ENCODE data around the gene UTS2. TPM values are rescaled to one million over a fixed set of nuclear protein-coding genes. Genes with fewer than 3 reads are reported as not detected.

The UTS2 gene
- total RNA-seq, 6 experiments from 2014 or later = not detected

GRCh38 chr1:7810395-7810794, 42.5 kb downstream of the UTS2 start:
- Mint-ChIP-seq H3K27ac (no peak overlapping the region), H3K4me1 (ENCODE audit: low read depth) (peaks cover 11% of the 10 kb centered on the region), H3K9me3 (peaks cover 16% of the 10 kb centered on the region), H3K27me3 (ENCODE audit: insufficient read depth) (no peaks in the 10 kb centered on the region), H3K36me3 (ENCODE audit: low read depth) (peaks cover 34% of the 10 kb centered on the region), H3K4me3 (no peak overlapping the region)
- TF ChIP-seq CTCF (IDR thresholded peaks at IDR 0.05) = no peak
- DNase-seq = peak; percentile 86

- Mint-ChIP-seq H3K36me3 (ENCODE audit: low read depth) (peaks cover 30% of the 10 kb centered on the region), H3K9me3 (peaks cover 16% of the 10 kb centered on the region), H3K27me3 (ENCODE audit: insufficient read depth) (no peaks in the 10 kb centered on the region), H3K4me1 (ENCODE audit: low read depth) (peaks cover 11% of the 10 kb centered on the region), H3K4me3 (no peak overlapping the region), H3K27ac (0 out of 2 replicates have a peak overlapping the region, but pooled peaks have one; percentile 26)
- TF ChIP-seq CTCF (IDR thresholded peaks at IDR 0.05) = no peak
- DNase-seq = no peak
These were observed 43.1 kb downstream of the UTS2 start for GRCh38 chr1:7809742-7810141.

- Mint-ChIP-seq H3K4me1 (ENCODE audit: low read depth) (peaks cover 11% of the 10 kb centered on the region), H3K9me3 (peaks cover 6% of the 10 kb centered on the region), H3K4me3 (no peak overlapping the region), H3K36me3 (ENCODE audit: low read depth) (peaks cover 18% of the 10 kb centered on the region), H3K27me3 (ENCODE audit: insufficient read depth) (no peaks in the 10 kb centered on the region), H3K27ac (no peak overlapping the region)
- TF ChIP-seq CTCF (IDR thresholded peaks at IDR 0.05) = peak; percentile 80
- DNase-seq = peak; percentile 7
These were observed 44.5 kb downstream of the UTS2 start for GRCh38 chr1:7808253-7808844.

GRCh38 chr1:7805460-7805859, 47.4 kb downstream of the UTS2 start:
- peaks cover 10% of the 10 kb centered on the region for H3K4me1 Mint-ChIP-seq (ENCODE audit: low read depth)
- H3K27me3 Mint-ChIP-seq (ENCODE audit: insufficient read depth) = peaks cover 2% of the 10 kb centered on the region; the same call in 1 of the 2 replicates
- TF ChIP-seq CTCF (IDR thresholded peaks at IDR 0.05) = no peak
- H3K9me3 Mint-ChIP-seq = no peaks in the 10 kb centered on the region
- no peak overlapping the region for H3K27ac Mint-ChIP-seq
- no peak overlapping the region for H3K4me3 Mint-ChIP-seq
- H3K36me3 Mint-ChIP-seq (ENCODE audit: low read depth) = no peaks in the 10 kb centered on the region; the same call in 1 of the 2 replicates
- DNase-seq = no peak

Other genes with a start within 250 kb of the UTS2 start
- gene VAMP3, start 81.8 kb downstream of the UTS2 start, total RNA-seq (2021; fragmentation: NEBNext Ultra II Directional; extraction: Animal tissue kit (Norgen Biotek cat#: 25700)) = 100 to 1,000 TPM; 138 to 179 (median 163) TPM
- 1 to 10 TPM; 5.7 to 8.1 (median 7.7) TPM for gene PER3, start 68.8 kb downstream of the UTS2 start, total RNA-seq (2021; fragmentation: NEBNext Ultra II Directional; extraction: Animal tissue kit (Norgen Biotek cat#: 25700))
- not detected for gene TNFRSF9, start 87.8 kb upstream of the UTS2 start, total RNA-seq (2021; fragmentation: NEBNext Ultra II Directional; extraction: Animal tissue kit (Norgen Biotek cat#: 25700))
- gene PARK7, start 108.6 kb upstream of the UTS2 start, total RNA-seq (2021; fragmentation: NEBNext Ultra II Directional; extraction: Animal tissue kit (Norgen Biotek cat#: 25700)) = 100 to 1,000 TPM; 331 to 377 (median 362) TPM
- 10 to 100 TPM; 15.8 to 25.5 (median 19.0) TPM for gene ERRFI1, start 173.2 kb upstream of the UTS2 start, total RNA-seq (2021; fragmentation: NEBNext Ultra II Directional; extraction: Animal tissue kit (Norgen Biotek cat#: 25700))

Data from HFFc6 (cell line).